Testis (tissue), 3 donors: ENCODE data around the gene PRDX2. TPM values are rescaled to one million over a fixed set of nuclear protein-coding genes. Genes with fewer than 3 reads are reported as not detected.
A peak's percentile ranks its signal among the peaks of the same experiment; 100 is the strongest.

Source experiments
- DNase-seq: peaks from one replicate; pipeline ENCODE4 v3.0.0-alpha.2; 2019
- H3K27ac ChIP-seq, 2 donors: fragments of 200-600 bp; sonication (generic); one replicate each; pipeline ENCODE4 v1.5.1; 2019
- H3K27me3 ChIP-seq: fragments of 200-600 bp; sonication (generic); one replicate; pipeline ENCODE4 v1.5.1; 2019
- H3K36me3 ChIP-seq: fragments of 200-600 bp; sonication (generic); one replicate; pipeline ENCODE4 v1.5.1; 2017; ENCODE audit warnings: low read depth; ENCODE audit errors: missing control alignments
- H3K4me1 ChIP-seq: fragments of 200-600 bp; sonication (generic); one replicate; pipeline ENCODE4 v1.5.1; 2019
- H3K4me3 ChIP-seq, 2 donors: fragments of 200-600 bp; sonication (generic); one replicate each; pipeline ENCODE4 v1.5.1; 2017 to 2019
- H3K9me3 ChIP-seq: fragments of 200-600 bp; sonication (generic); one replicate; pipeline ENCODE4 v1.5.1; 2017
- POLR2A ChIP-seq: fragments of 450-650 bp; IDR thresholded peaks from one replicate; pipeline ENCODE4 v1.6.1; 2017; ENCODE audit warnings: antibody characterized with exemption, mild to moderate bottlenecking, moderate library complexity
- WGBS, 2 donors: methylation state at CpG; one replicate each; pipeline ENCODE4 v1.1.5; 2018; 5-methylcytosine and 5-hydroxymethylcytosine counted together
- intact Hi-C: fragments of 100-400 bp; cut with DNase I; formaldehyde crosslinking; loops from one replicate; pipeline ENCODE4 v1.15.1; 2023; ENCODE audit warnings: low total_unique reads
- polyA plus RNA-seq: library from polyadenylated mRNA; stranded (reverse); fragments of 350-450 nt; fragmentation: Illumina TruSeq; extraction: RNeasy Lipid Tissue Mini Kit (QIAGEN cat#74804); gene quantifications from one replicate; pipeline ENCODE4 v1.2.3, GENCODE V29; 2014; ENCODE audit warnings: low read depth, low replicate concordance; ENCODE audit not compliant: insufficient read depth
- total RNA-seq, 2 donors: library from RNA; depleted of rRNA; stranded (reverse); fragments of >200 nt; gene quantifications; one replicate each; pipeline ENCODE4 v1.2.3, GENCODE V29; 2016
- TF ChIP-seq, protein P1 (sequence below), 3 experiments: fragments of 450-650 bp in 2 of 3; fragments of 200-600 bp in 1 of 3; sonication (generic) in 1 of 3; IDR thresholded peaks; one replicate each; pipeline ENCODE4 v1.5.1; 2016 to 2019; ENCODE audit warnings: antibody characterized with exemption in 3 of 3, mild to moderate bottlenecking in 2 of 3, moderate library complexity in 1 of 3

The PRDX2 gene
- total and polyA plus RNA-seq, 3 donors from 2014 or later: 72.1 to 117 (median 87.1) TPM

- intact Hi-C loops: loop anchor here (10.0 kb wide), 1 partner anchor 69 kb away; the partner anchor contains the start of gene HOOK2
- Histone ChIP-seq H3K4me3 (no peak overlapping the region), H3K27ac (no peak overlapping the region), H3K27me3 (no peaks in the 10 kb centered on the region), H3K36me3 (no peaks in the 10 kb centered on the region), H3K4me1 (peaks cover 8% of the 10 kb centered on the region), H3K9me3 (no peaks in the 10 kb centered on the region)
- 82 to 89% methylated on average over 8 to 11 of the region's 11 CpGs for WGBS, 2 donors
- no peak for DNase-seq
- TF ChIP-seq, protein P1, sequence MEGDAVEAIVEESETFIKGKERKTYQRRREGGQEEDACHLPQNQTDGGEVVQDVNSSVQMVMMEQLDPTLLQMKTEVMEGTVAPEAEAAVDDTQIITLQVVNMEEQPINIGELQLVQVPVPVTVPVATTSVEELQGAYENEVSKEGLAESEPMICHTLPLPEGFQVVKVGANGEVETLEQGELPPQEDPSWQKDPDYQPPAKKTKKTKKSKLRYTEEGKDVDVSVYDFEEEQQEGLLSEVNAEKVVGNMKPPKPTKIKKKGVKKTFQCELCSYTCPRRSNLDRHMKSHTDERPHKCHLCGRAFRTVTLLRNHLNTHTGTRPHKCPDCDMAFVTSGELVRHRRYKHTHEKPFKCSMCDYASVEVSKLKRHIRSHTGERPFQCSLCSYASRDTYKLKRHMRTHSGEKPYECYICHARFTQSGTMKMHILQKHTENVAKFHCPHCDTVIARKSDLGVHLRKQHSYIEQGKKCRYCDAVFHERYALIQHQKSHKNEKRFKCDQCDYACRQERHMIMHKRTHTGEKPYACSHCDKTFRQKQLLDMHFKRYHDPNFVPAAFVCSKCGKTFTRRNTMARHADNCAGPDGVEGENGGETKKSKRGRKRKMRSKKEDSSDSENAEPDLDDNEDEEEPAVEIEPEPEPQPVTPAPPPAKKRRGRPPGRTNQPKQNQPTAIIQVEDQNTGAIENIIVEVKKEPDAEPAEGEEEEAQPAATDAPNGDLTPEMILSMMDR (IDR thresholded peaks at IDR 0.05): no peak
- no peak for TF ChIP-seq POLR2A
These were observed 41.7 kb upstream of the PRDX2 start for GRCh38 chr19:12843328-12843727.

GRCh38 chr19:12842511-12842910 is 40.9 kb upstream of the PRDX2 start:
- Histone ChIP-seq H3K27me3 (no peaks in the 10 kb centered on the region), H3K36me3 (no peaks in the 10 kb centered on the region), H3K4me1 (peaks cover 3% of the 10 kb centered on the region), H3K27ac (no peak overlapping the region), H3K4me3 (no peak overlapping the region), H3K9me3 (no peaks in the 10 kb centered on the region)
- WGBS, 2 donors: 79 to 86% methylated on average over 15 to 18 of the region's 18 CpGs
- intact Hi-C loops: loop anchor here (10.0 kb wide), 1 partner anchor 68 kb away; the partner anchor contains the start of gene HOOK2
- TF ChIP-seq POLR2A: no peak
- TF ChIP-seq, protein P1 (IDR thresholded peaks at IDR 0.05): no peak
- no peak for DNase-seq

GRCh38 chr19:12841094-12841493 is 39.5 kb upstream of the PRDX2 start:
- intact Hi-C loops: loop anchor here (10.0 kb wide), 1 partner anchor 66 kb away; the partner anchor contains the start of gene HOOK2
- WGBS, 2 donors: 0 to 1% methylated on average over 17 to 29 of the region's 29 CpGs
- no peaks in the 10 kb centered on the region for H3K27me3 ChIP-seq
- no peak overlapping the region for H3K27ac ChIP-seq
- peak overlapping the region; percentile 15 to 40 for H3K4me3 ChIP-seq
- peak; percentile 70 for DNase-seq
- no peaks in the 10 kb centered on the region for H3K9me3 ChIP-seq
- TF ChIP-seq POLR2A: no peak
- TF ChIP-seq, protein P1 (IDR thresholded peaks at IDR 0.05): no peak
- no peaks in the 10 kb centered on the region for H3K4me1 ChIP-seq
- H3K36me3 ChIP-seq: no peaks in the 10 kb centered on the region

DNA sequence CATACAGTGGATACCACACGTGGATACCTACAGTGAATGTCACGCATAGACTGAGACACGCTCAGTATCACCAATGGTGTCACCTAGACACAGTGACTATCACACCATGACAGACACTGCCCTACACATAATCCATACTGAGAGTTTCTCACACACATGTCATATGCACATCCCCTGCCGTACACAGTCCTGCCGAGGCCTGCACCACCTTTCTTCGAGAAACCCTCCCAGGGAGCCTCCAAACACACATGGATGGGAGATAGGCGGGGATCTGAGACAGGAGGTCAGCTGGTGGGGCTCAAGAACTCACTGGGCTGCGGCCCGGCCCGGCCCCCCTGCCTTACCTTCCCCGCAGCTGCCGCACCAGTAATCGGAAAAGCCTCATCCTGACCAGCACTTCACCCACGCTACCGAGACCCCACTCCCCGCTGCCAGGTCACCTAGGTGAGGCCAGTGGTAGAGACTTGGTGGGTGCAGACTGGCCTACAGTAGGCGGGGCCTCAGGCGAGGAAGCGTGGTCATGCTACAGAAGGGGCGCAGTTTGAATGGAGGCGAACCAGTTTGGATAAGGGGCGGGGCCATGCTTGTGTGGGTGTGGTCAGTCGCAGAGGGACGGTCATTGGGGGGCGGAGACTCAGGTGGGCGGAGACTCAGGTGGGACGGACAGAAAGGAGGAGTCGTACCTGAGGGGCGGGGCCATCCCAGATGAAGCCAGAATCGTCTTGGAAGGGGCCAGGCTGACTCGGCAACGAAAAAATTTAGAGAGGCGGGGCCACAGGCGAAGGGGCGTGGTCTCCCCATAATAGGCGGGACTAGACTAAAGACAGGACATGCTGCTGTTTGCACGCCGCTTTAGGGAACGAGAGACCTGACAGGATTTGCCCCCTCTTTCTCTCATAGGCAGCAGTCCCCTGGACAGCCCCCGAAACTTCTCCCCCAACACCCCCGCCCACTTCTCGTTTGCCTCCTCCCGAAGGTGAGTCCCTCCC is 38.8 kb upstream of the PRDX2 start:
- no peaks in the 10 kb centered on the region for H3K36me3 ChIP-seq
- no peak for TF ChIP-seq POLR2A
- TF ChIP-seq, protein P1 (IDR thresholded peaks at IDR 0.05): no peak
- no peak overlapping the region for H3K27ac ChIP-seq
- no peaks in the 10 kb centered on the region for H3K9me3 ChIP-seq
- peak overlapping the region; percentile 15 to 40 for H3K4me3 ChIP-seq
- peak; percentile 82 for DNase-seq
- intact Hi-C loops: loop anchor here (10.0 kb wide), 1 partner anchor 66 kb away; the partner anchor contains the start of gene HOOK2
- no peaks in the 10 kb centered on the region for H3K4me1 ChIP-seq
- H3K27me3 ChIP-seq: no peaks in the 10 kb centered on the region
- WGBS, 2 donors: 15 to 23% methylated on average over 42 to 43 of the region's 43 CpGs
